HCT116 (cell line): Measurements from ENCODE around the gene AKAP13. TPM values are rescaled to one million over a fixed set of nuclear protein-coding genes. Genes with fewer than 3 reads are reported as not detected.

ENCODE experiments used
- ATAC-seq: fragments of 200-7000 bp; cut with Tn5 transposase; 2 replicates; pipeline ENCODE4 v1.9.1; 2020; ENCODE audit warnings: mild to moderate bottlenecking, moderate library complexity
- BruUV-seq: library from RNA; stranded (reverse); fragments of 400-500 nt; replicated peaks from 2 replicates; lab custom pipeline; 2021; lab: Mats Ljungman, UMichigan
- CTCF ChIA-PET: fragments of 300-600 bp; sonication (Branson Sonifier 250); formaldehyde crosslinking; loops from one replicate; lab custom pipeline; 2021; ENCODE audit warnings: antibody characterized with exemption; lab: Charles Lee
- POLR2A ChIA-PET: fragments of 300-600, 350-600 bp; sonication (Branson Sonifier 250); formaldehyde crosslinking; loops from one replicate; lab custom pipeline; 2021; ENCODE audit warnings: antibody characterized with exemption; lab: Charles Lee
- RAD21 ChIA-PET, 2 experiments: fragments of 300-600 bp; sonication (Branson Sonifier 250); formaldehyde crosslinking; loops; one replicate each; lab custom pipeline; 2023; ENCODE audit warnings: low total read pairs in 2 of 2; ENCODE audit not compliant: uncharacterized antibody in 2 of 2, unreplicated experiment in 2 of 2, low non-redundant PET in 1 of 2; lab: Charles Lee
- DNase-seq: peaks from one replicate; pipeline ENCODE4 v3.0.0-alpha.2; 2010; ENCODE audit warnings: low read depth, low spot score
- H2AFZ ChIP-seq: fragments of 200-600 bp; shearing (Covaris generic), sonication (generic); 2 replicates; pipeline ENCODE4 v1.6.1; 2017; ENCODE audit warnings: low read depth, mixed run types, mixed read lengths, antibody characterized with exemption, low read length; ENCODE audit not compliant: poor library complexity, severe bottlenecking
- H3K27ac ChIP-seq: 2 replicates; pipeline ENCODE4 v1.5.1; 2012; ENCODE audit warnings: low read depth, low read length
- H3K27me3 ChIP-seq: fragments of 200-600 bp; sonication (generic); 2 replicates; pipeline ENCODE4 v1.6.1; 2016; ENCODE audit warnings: mixed run types, low read length, mixed read lengths; ENCODE audit not compliant: insufficient read depth
- H3K36me3 ChIP-seq, 2 experiments: fragments of 200-500 bp in 1 of 2; fragments of 200-600 bp in 1 of 2; sonication (Bioruptor generic) in 1 of 2; sonication (generic) in 1 of 2; 2 replicates each; pipeline versions ENCODE4 v1.5.1 to v1.6.1; 2014 to 2016; ENCODE audit warnings: low read length in 2 of 2, inconsistent platforms in 1 of 2, mixed read lengths in 1 of 2, mixed run types in 1 of 2; ENCODE audit not compliant: insufficient read depth in 2 of 2, control insufficient read depth in 1 of 2
- H3K4me1 ChIP-seq, 2 experiments: fragments of 200-600 bp in 1 of 2; sonication (generic) in 1 of 2; 2 replicates each; pipeline versions ENCODE4 v1.5.1 to v1.6.1; 2012 to 2017; ENCODE audit warnings: low read length in 2 of 2, inconsistent platforms in 1 of 2, mild to moderate bottlenecking in 1 of 2, mixed read lengths in 1 of 2, mixed run types in 1 of 2, moderate library complexity in 1 of 2; ENCODE audit not compliant: insufficient read depth in 2 of 2, control insufficient read depth in 1 of 2
- H3K4me2 ChIP-seq: fragments of 200-600 bp; sonication (generic); 2 replicates; pipeline ENCODE4 v1.6.1; 2017; ENCODE audit warnings: mixed run types, low read length, mixed read lengths
- H3K4me3 ChIP-seq, 2 experiments: fragments of 200-600 bp in 1 of 2; sonication (generic) in 1 of 2; replicated peaks in 1 of 2; 2 replicates each; pipeline ENCODE4 v1.5.1; 2011 to 2016; ENCODE audit warnings: low read length in 2 of 2, control low read depth in 1 of 2, low read depth in 1 of 2, mild to moderate bottlenecking in 1 of 2, mixed read lengths in 1 of 2, mixed run types in 1 of 2
- H3K79me2 ChIP-seq: fragments of 200-600 bp; sonication (generic); 2 replicates; pipeline ENCODE4 v1.6.1; 2017; ENCODE audit warnings: mild to moderate bottlenecking, mixed run types, low read length, moderate library complexity, mixed read lengths; ENCODE audit not compliant: insufficient read depth
- H3K9ac ChIP-seq: fragments of 200-600 bp; sonication (generic); 2 replicates; pipeline ENCODE4 v1.6.1; 2016; ENCODE audit warnings: low read length, mixed read lengths
- H3K9me2 ChIP-seq: fragments of 200-600 bp; sonication (generic), shearing (Covaris generic); 2 replicates; pipeline ENCODE4 v1.6.1; 2017; ENCODE audit warnings: mixed run types, mild to moderate bottlenecking, moderate library complexity; ENCODE audit not compliant: insufficient read depth
- H3K9me3 ChIP-seq, 2 experiments: fragments of 200-500 bp in 1 of 2; fragments of 200-600 bp in 1 of 2; sonication (Bioruptor generic) in 1 of 2; sonication (generic) in 1 of 2; 2 replicates each; pipeline ENCODE4 v1.6.1; 2014 to 2017; ENCODE audit warnings: low read length in 2 of 2, mixed read lengths in 2 of 2, inconsistent platforms in 1 of 2, low read depth in 1 of 2, mild to moderate bottlenecking in 1 of 2, mixed run types in 1 of 2, moderate library complexity in 1 of 2; ENCODE audit not compliant: control insufficient read depth in 1 of 2, insufficient read depth in 1 of 2
- H4K20me1 ChIP-seq: fragments of 200-600 bp; sonication (generic), shearing (Covaris generic); 2 replicates; pipeline ENCODE4 v1.6.1; 2017; ENCODE audit warnings: mixed run types, mild to moderate bottlenecking, moderate library complexity; ENCODE audit not compliant: insufficient read depth
- CBX3 ChIP-seq: IDR thresholded peaks from 2 replicates; pipeline ENCODE4 v1.6.1; 2012; ENCODE audit warnings: low read depth
- CEBPB ChIP-seq: IDR thresholded peaks from 2 replicates; pipeline ENCODE4 v1.6.1; 2012; ENCODE audit warnings: low read depth
- EGR1 ChIP-seq: IDR thresholded peaks from 2 replicates; pipeline ENCODE4 v1.6.1; 2012; ENCODE audit warnings: low read depth
- ELF1 ChIP-seq: IDR thresholded peaks from 2 replicates; pipeline ENCODE4 v1.6.1; 2012; ENCODE audit warnings: low read depth, borderline replicate concordance
- EZH2phosphoT487 ChIP-seq: fragments of 200-600 bp; IDR thresholded peaks from 2 replicates; pipeline ENCODE4 v1.6.1; 2018; ENCODE audit warnings: antibody characterized with exemption, borderline replicate concordance
- JUND ChIP-seq: IDR thresholded peaks from 2 replicates; pipeline ENCODE4 v1.6.1; 2012
- POLR2A ChIP-seq: IDR thresholded peaks from 2 replicates; pipeline ENCODE4 v1.7.0; 2011; ENCODE audit warnings: borderline replicate concordance; ENCODE audit not compliant: insufficient read depth, insufficient read length; ENCODE audit errors: extremely low read depth
- POLR2AphosphoS5 ChIP-seq: IDR thresholded peaks from 2 replicates; pipeline ENCODE4 v1.6.1; 2011; ENCODE audit warnings: mild to moderate bottlenecking, low read depth, low read length, moderate library complexity
- SIN3A ChIP-seq: IDR thresholded peaks from 2 replicates; pipeline ENCODE4 v1.6.1; 2012; ENCODE audit warnings: low read depth
- SRF ChIP-seq: IDR thresholded peaks from 2 replicates; pipeline ENCODE4 v1.6.1; 2012; ENCODE audit warnings: low read depth
- TCF7L2 ChIP-seq: IDR thresholded peaks from 2 replicates; pipeline ENCODE4 v1.7.0; 2011; ENCODE audit warnings: borderline replicate concordance, inconsistent platforms; ENCODE audit not compliant: insufficient read depth, insufficient read length; ENCODE audit errors: extremely low read depth
- ZFX ChIP-seq: fragments of 450-650 bp; IDR thresholded peaks from 2 replicates; pipeline ENCODE4 v1.6.1; 2017
- intact Hi-C: fragments of 100-400 bp; cut with micrococcal nuclease; formaldehyde crosslinking; loops from 2 replicates; pipeline ENCODE4 v1.10.0; 2022
- total RNA-seq: library from RNA; stranded (reverse); gene quantifications from one replicate; pipeline ENCODE4 v1.2.1, GENCODE V29; 2021; ENCODE audit not compliant: unreplicated experiment
- TF ChIP-seq, protein P1 (sequence below): IDR thresholded peaks from 2 replicates; pipeline ENCODE4 v1.6.1; 2011; ENCODE audit warnings: mild to moderate bottlenecking, low read length, moderate library complexity; ENCODE audit not compliant: insufficient replicate concordance; ENCODE audit errors: extremely low read depth
- TF ChIP-seq, protein P2 (sequence below), 3 experiments: fragments of 200-600 bp in 1 of 3; sonication (generic) in 1 of 3; IDR thresholded peaks in 2 of 3; conservative IDR thresholded peaks in 1 of 3; 2 replicates each; pipeline ENCODE4 v1.5.1; 2012 to 2017; ENCODE audit warnings: low read depth in 2 of 3, low read length in 2 of 3, antibody characterized with exemption in 1 of 3, borderline replicate concordance in 1 of 3, control low read depth in 1 of 3, mild to moderate bottlenecking in 1 of 3, mixed read lengths in 1 of 3, mixed run types in 1 of 3, moderate library complexity in 1 of 3; ENCODE audit not compliant: insufficient read depth in 1 of 3

AKAP13 gene
- total RNA-seq, 1 experiment from 2014 or later = 43.1 TPM

DNA sequence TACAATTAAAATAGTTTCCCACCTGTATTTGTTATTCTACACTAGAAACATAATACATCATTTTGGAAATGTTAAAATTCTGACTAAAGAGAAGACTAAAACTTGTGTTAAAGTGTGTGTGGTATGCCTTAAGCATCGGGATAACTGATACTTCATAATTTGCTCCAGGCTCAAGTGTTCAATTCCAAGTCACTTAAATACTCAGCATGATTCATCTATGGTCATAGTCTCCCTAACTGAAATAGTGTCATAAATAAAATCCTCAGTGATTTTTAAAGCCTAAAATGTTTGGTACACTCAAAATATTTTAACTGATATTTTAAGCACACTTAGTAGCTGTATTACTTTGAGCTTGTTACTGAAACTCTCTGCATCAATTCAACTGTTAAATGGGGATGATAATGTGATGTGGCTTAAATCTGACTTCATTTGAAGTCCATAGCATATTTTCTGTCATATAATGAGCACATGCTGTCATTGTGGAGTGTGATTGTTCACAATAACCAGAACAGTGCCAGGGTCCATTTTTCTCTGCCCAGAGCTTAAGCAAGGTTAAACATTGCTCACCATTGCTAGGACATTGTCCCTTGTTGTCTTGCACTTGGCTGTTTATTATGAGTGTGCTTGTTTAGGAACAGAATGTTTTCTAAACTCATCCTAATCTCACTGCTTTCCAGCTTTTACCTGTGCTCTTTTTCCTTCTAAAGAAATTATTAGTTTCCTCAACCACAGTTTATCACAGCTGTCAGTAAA, 292.1 kb downstream of the AKAP13 start:
- intact Hi-C loops = no loop called here
- Histone ChIP-seq H3K4me1 (peaks cover 0 to 4% of the 10 kb centered on the region in 2 experiments; a peak in 1 of 4 replicates), H3K36me3 (peaks cover 0 to 7% of the 10 kb centered on the region in 2 experiments; a peak in 1 of 4 replicates), H4K20me1 (no peaks in the 10 kb centered on the region), H3K79me2 (no peaks in the 10 kb centered on the region), H3K9ac (no peak overlapping the region), H3K9me2 (no peaks in the 10 kb centered on the region), H3K4me2 (no peak overlapping the region), H3K27ac (no peak overlapping the region), H3K27me3 (no peaks in the 10 kb centered on the region)
- ATAC-seq (no peak), DNase-seq (no peak)
- ChIA-PET RAD21 (no interaction called here), POLR2A (no interaction called here)
- BruUV-seq = no TSS peak
- TF ChIP-seq JUND (no peak), EGR1 (no peak), TCF7L2 (no peak), CEBPB (no peak), ELF1 (no peak), ZFX (no peak), CBX3 (no peak), EZH2phosphoT487 (no peak), SIN3A (no peak), POLR2AphosphoS5 (no peak), POLR2A (no peak), SRF (no peak)
- TF ChIP-seq, protein P1, sequence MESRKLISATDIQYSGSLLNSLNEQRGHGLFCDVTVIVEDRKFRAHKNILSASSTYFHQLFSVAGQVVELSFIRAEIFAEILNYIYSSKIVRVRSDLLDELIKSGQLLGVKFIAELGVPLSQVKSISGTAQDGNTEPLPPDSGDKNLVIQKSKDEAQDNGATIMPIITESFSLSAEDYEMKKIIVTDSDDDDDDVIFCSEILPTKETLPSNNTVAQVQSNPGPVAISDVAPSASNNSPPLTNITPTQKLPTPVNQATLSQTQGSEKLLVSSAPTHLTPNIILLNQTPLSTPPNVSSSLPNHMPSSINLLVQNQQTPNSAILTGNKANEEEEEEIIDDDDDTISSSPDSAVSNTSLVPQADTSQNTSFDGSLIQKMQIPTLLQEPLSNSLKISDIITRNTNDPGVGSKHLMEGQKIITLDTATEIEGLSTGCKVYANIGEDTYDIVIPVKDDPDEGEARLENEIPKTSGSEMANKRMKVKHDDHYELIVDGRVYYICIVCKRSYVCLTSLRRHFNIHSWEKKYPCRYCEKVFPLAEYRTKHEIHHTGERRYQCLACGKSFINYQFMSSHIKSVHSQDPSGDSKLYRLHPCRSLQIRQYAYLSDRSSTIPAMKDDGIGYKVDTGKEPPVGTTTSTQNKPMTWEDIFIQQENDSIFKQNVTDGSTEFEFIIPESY = no peak
- TF ChIP-seq, protein P2, sequence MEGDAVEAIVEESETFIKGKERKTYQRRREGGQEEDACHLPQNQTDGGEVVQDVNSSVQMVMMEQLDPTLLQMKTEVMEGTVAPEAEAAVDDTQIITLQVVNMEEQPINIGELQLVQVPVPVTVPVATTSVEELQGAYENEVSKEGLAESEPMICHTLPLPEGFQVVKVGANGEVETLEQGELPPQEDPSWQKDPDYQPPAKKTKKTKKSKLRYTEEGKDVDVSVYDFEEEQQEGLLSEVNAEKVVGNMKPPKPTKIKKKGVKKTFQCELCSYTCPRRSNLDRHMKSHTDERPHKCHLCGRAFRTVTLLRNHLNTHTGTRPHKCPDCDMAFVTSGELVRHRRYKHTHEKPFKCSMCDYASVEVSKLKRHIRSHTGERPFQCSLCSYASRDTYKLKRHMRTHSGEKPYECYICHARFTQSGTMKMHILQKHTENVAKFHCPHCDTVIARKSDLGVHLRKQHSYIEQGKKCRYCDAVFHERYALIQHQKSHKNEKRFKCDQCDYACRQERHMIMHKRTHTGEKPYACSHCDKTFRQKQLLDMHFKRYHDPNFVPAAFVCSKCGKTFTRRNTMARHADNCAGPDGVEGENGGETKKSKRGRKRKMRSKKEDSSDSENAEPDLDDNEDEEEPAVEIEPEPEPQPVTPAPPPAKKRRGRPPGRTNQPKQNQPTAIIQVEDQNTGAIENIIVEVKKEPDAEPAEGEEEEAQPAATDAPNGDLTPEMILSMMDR (IDR thresholded peaks at IDR 0.05 in 2 of 3, conservative IDR thresholded peaks at IDR 0.05 in 1 of 3; ENCODE audit: borderline replicate concordance in 1 of 3, insufficient read depth in 1 of 3, low read depth in 2 of 3, low read length in 2 of 3) = no peak
- TF ChIP-seq, all 23 proteins: peak for 0
- CTCF ChIA-PET = no interaction called here
- H3K4me3 ChIP-seq = no peak overlapping the region
- H2AFZ ChIP-seq = no peak overlapping the region
- no peaks in the 10 kb centered on the region for H3K9me3 ChIP-seq
